HG03103 (cell line): ENCODE measurements around the gene RASA3.

Experiments
- ATAC-seq: cut with Tn5 transposase; IDR thresholded peaks from one replicate; pipeline ENCODE4 v1.9.1; 2021; ENCODE audit warnings: low read depth; ENCODE audit not compliant: unreplicated experiment

RASA3 gene

GRCh38 chr13:113929628-113930615 lies 202.5 kb downstream of the RASA3 start:
- no peak for ATAC-seq

- no peak for ATAC-seq
These were observed 203.5 kb downstream of the RASA3 start for GRCh38 chr13:113928685-113929627.
